Fibroblast of skin of right biceps (primary cell): ENCODE data around the gene ZNHIT2.
A peak's percentile ranks its signal among the peaks of the same experiment; 100 is the strongest.

Experiments
- DNase-seq: peaks from one replicate; pipeline ENCODE4 v3.0.0-alpha.2; 2013

Gene ZNHIT2

GRCh38 chr11:65102142-65103095, 15.1 kb downstream of the ZNHIT2 start:
- no peak for DNase-seq

DNA sequence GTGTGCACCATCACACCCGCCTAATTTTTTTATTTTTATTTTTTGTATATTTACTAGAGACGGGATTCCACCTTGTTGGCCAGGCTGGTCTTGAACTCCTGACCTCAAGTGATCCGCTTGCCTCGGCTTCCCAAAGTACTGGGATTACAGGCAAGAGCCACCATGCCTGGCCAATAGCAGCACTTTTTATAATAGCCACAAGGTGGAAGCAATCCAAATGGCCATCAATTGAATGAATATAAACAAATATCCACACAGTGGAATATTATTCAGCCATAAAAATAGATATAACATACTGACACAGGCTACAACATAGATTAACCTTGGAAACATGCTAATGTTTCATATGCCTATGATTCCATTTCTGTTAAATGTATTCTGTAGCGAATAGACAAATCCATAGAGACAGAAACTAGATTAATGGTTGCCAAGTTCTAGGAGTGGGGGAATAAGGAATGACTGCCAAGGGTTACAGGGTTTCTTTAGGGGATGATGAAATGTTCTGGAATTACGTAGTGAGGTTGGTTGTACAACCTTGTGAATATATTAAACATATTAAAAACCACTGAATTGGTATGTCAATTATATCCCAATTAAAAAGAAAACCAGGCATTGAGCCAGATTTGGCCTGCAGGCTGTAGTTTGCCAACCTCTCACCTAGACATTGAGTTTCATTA, 16.7 kb downstream of the ZNHIT2 start:
- DNase-seq = no peak

GRCh38 chr11:65096926-65097325, 20.6 kb downstream of the ZNHIT2 start:
- no peak for DNase-seq

- peak; percentile 91 for DNase-seq
Observed at GRCh38 chr11:65095974-65096806, 21.3 kb downstream of the ZNHIT2 start, which contains the start of gene VPS51. VPS51 (plus strand) TSS chr11:65096214; CDS start chr11:65096251, 37 bp downstream.

DNA sequence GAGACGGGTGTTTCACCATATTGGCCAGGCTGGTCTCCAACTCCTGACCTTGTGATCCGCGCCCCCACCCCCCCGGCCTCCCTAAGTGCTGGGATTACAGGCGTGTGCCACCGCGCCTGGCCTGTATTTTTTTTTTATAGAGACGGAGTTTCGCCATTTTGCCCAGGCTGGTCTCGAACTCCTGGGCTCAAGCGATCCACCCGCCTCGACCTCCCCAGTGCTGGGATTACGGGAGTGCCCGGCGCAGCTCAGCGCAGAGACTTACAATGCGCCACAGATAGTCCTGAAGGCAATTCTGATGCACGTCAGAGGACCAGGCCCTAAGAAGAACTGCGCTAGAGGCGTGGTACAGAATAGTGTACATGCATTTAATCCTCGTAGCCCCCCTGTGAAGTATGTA, 22.1 kb downstream of the ZNHIT2 start:
- DNase-seq = no peak

DNA sequence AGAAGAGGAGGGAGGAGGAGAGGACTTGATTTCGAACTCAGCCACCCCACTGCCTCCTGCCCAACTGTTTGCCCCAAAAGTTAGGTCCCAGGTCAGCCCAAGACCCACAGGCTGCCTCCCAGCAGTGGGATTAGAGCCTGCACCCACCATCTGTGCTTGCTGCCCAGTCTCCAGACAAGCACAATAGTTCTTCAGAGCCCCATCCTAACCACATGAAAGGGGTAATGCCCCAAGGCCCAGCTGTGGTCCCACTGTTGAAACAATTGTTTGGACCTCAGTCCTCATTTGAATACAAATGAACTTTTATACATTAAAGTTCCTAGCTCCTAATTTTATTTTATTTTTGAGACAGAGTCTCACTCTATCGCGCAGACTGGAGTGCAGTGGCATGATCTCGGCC, 26.9 kb downstream of the ZNHIT2 start:
- DNase-seq = no peak

GRCh38 chr11:65089621-65090020, 27.9 kb downstream of the ZNHIT2 start:
- no peak for DNase-seq

DNA sequence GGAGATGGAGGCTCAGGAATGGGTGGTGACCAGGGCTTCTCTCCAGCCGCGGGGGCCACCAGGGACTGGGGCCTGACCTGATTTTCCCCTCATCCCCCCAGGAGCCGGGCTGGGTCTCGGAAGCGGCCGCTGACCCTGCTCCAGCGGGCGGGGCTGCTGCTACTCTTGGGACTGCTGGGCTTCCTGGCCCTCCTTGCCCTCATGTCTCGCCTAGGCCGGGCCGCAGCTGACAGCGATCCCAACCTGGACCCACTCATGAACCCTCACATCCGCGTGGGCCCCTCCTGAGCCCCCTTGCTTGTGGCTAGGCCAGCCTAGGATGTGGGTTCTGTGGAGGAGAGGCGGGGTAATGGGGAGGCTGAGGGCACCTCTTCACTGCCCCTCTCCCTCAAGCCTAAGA, 29.7 kb downstream of the ZNHIT2 start:
- DNase-seq = no peak

- DNase-seq = no peak
Observed at GRCh38 chr11:65087216-65087615, 30.3 kb downstream of the ZNHIT2 start.

DNA sequence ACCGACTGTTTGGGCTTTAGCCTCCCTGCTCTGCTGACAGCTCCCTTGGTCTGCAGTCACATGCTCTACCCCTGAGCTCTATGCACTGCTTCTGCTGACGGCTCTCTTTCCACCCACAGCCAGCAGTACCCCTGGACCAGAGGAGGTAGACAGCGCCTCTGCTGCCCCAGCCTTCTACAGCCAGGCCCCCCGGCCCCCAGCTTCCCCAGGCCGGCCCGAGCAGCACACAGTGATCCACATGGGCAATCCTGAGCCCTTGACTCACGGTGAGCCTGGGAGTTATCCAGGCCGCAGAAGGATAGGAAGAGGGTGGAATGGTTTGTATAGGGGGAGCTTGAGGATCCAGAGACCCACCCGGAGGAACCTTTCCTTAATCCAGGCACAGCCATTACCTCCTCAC, 30.7 kb downstream of the ZNHIT2 start:
- DNase-seq = no peak

GRCh38 chr11:65085446-65085845, 32.1 kb downstream of the ZNHIT2 start:
- DNase-seq = no peak

GRCh38 chr11:65084598-65085375, 32.7 kb downstream of the ZNHIT2 start:
- no peak for DNase-seq

DNA sequence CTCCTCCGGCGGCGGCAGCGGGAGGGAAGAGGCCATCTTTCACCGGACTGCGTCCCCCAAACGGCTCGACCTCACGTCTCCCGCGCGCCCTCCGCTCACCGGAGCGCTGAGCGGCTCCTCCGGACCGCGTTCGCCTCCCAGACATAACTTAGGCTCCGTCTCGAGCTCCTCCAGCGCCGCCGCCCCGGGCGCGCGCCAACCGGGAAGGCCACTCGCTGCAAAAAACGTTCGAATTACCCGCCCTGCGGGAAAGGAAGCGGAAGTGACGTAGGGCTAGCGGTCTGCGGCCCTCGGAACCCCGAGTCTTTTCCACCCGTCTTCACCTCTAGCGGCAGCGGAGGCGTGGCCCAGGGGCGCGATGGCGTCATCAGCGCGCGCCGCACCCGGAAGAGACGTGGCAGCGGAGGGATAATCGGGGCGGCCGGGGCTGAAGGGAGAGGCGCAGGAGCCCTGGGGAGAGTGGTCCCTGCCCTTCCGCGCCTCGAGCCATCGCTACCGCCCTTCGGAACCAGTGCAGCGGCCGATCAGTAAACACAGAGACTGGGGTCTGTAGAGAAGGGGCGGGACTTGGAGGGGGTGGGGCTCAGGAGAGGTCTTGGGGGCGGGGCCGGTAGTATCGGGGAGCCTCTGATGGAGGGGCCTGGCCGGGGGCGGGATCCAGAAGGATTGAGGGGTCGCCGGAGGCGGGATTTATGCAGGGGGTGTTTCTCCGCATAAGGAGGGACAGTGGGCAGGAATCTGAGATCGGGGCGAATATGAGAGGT, 33.5 kb downstream of the ZNHIT2 start, which contains the start of the genes CDCA5 and ZFPL1:
Gene CDCA5 (minus strand): TSS at position 207 of the 764 bp plus-strand sequence. CDS start 62 bp downstream, at position 145.
Gene ZFPL1 (plus strand): TSS at position 389 of the 764 bp plus-strand sequence. CDS start 477 bp downstream, outside the sequence.
- peak; percentile 96 for DNase-seq

- DNase-seq = no peak
Observed at GRCh38 chr11:65083134-65083833, 34.2 kb downstream of the ZNHIT2 start.

- DNase-seq = no peak
Observed at GRCh38 chr11:65078786-65079342, 38.6 kb downstream of the ZNHIT2 start.

GRCh38 chr11:65078151-65078550, 39.4 kb downstream of the ZNHIT2 start:
- peak; percentile 21 for DNase-seq

- DNase-seq = no peak
Observed at GRCh38 chr11:65077451-65077850, 40.0 kb downstream of the ZNHIT2 start.

GRCh38 chr11:65072631-65072966, 44.9 kb downstream of the ZNHIT2 start:
- DNase-seq = no peak

- DNase-seq = no peak
Observed at GRCh38 chr11:65071907-65072630, 45.4 kb downstream of the ZNHIT2 start.

GRCh38 chr11:65069217-65069616, 48.3 kb downstream of the ZNHIT2 start:
- DNase-seq = no peak
